Central memory CD4-positive, alpha-beta T cell (primary cell): Measurements from ENCODE around the gene XPO6.
"Not testable (repeated sequence)": the region's sequence is repeated elsewhere in the genome, so short reads cannot be mapped to it uniquely, and the experiment has no call there.

ENCODE experiments used
- DNase-seq: peaks from one replicate; pipeline ENCODE4 v3.0.0; 2022
- total RNA-seq, 3 experiments: gene quantifications; one replicate each; lab custom pipeline; 2026; lab: John Stamatoyannopoulos, UW

XPO6 gene
- total RNA-seq: 298 to 414 (median 329) reads per million in 3 experiments

- DNase-seq: peak; percentile 96
Observed at GRCh38 chr16:28211758-28212531, at the start of gene XPO6. Gene XPO6, minus strand, starts transcription at chr16:28211965. Its CDS starts 597 bp downstream, at chr16:28211368.

GRCh38 chr16:28260193-28260592 is 48.4 kb upstream of the XPO6 start:
- DNase-seq: no peak

GRCh38 chr16:28259781-28260150 is 48.0 kb upstream of the XPO6 start:
- DNase-seq: no peak

- DNase-seq: no peak
Observed at GRCh38 chr16:28259091-28259780, 47.5 kb upstream of the XPO6 start.

GRCh38 chr16:28258567-28258966 is 46.8 kb upstream of the XPO6 start:
- DNase-seq: no peak

- DNase-seq: no peak
Observed at GRCh38 chr16:28257256-28257655, 45.5 kb upstream of the XPO6 start.

- no peak for DNase-seq
Observed at GRCh38 chr16:28255838-28256237, 44.1 kb upstream of the XPO6 start.

- no peak for DNase-seq
Observed at GRCh38 chr16:28254158-28254557, 42.4 kb upstream of the XPO6 start.

- DNase-seq: no peak
Observed at GRCh38 chr16:28250999-28251398, 39.2 kb upstream of the XPO6 start.

GRCh38 chr16:28249483-28249882 is 37.7 kb upstream of the XPO6 start:
- DNase-seq: not testable (repeated sequence)

- no peak for DNase-seq
Observed at GRCh38 chr16:28241924-28242323, 30.2 kb upstream of the XPO6 start.

GRCh38 chr16:28237754-28238357 is 26.1 kb upstream of the XPO6 start:
- no peak for DNase-seq

GRCh38 chr16:28231763-28232162 is 20.0 kb upstream of the XPO6 start:
- DNase-seq: no peak

GRCh38 chr16:28223909-28224308 is 12.1 kb upstream of the XPO6 start:
- not testable (repeated sequence) for DNase-seq

GRCh38 chr16:28219777-28220176 is 8.0 kb upstream of the XPO6 start:
- DNase-seq: not testable (repeated sequence)

- DNase-seq: no peak
Observed at GRCh38 chr16:28219282-28219681, 7.5 kb upstream of the XPO6 start.

GRCh38 chr16:28218109-28218508 is 6.3 kb upstream of the XPO6 start:
- peak; percentile 67 for DNase-seq

- DNase-seq: no peak
Observed at GRCh38 chr16:28217326-28217725, 5.6 kb upstream of the XPO6 start.

- no peak for DNase-seq
Observed at GRCh38 chr16:28213396-28213795, 1.6 kb upstream of the XPO6 start.

GRCh38 chr16:28212532-28212873 is 738 bp upstream of the XPO6 start:
- DNase-seq: no peak

GRCh38 chr16:28210979-28211588 is 681 bp downstream of the XPO6 start:
- DNase-seq: peak; percentile 34

- no peak for DNase-seq
Observed at GRCh38 chr16:28210264-28210663, 1.5 kb downstream of the XPO6 start.

- DNase-seq: no peak
Observed at GRCh38 chr16:28208824-28209223, 2.9 kb downstream of the XPO6 start.

- DNase-seq: no peak
Observed at GRCh38 chr16:28208131-28208530, 3.6 kb downstream of the XPO6 start.
